OCI-LY7 (cell line): ENCODE data around the gene RASL11A. TPM values are rescaled to one million over a fixed set of nuclear protein-coding genes. Genes with fewer than 3 reads are reported as not detected.

ENCODE experiments used
- BruUV-seq: library from RNA; stranded (reverse); fragments of 400-500 nt; replicated peaks from 2 replicates; lab custom pipeline; 2021; lab: Mats Ljungman, UMichigan
- CTCF ChIA-PET: fragments of 300-600 bp; sonication (Branson Sonifier 250); formaldehyde crosslinking; loops from one replicate; lab custom pipeline; 2022; ENCODE audit warnings: antibody characterized with exemption; ENCODE audit not compliant: unreplicated experiment; lab: Charles Lee
- POLR2A ChIA-PET: fragments of 300-600 bp; sonication (Branson Sonifier 250); formaldehyde crosslinking; loops from one replicate; lab custom pipeline; 2022; ENCODE audit warnings: antibody characterized with exemption; lab: Charles Lee
- DNase-seq: peaks from one replicate; pipeline ENCODE4 v3.0.0-alpha.2; 2015; ENCODE audit warnings: low spot score
- H2AFZ ChIP-seq: fragments of 200-600 bp; sonication (generic), shearing (Covaris generic); 2 replicates; pipeline ENCODE4 v1.6.1; 2014; ENCODE audit warnings: mild to moderate bottlenecking, antibody characterized with exemption, low read length, moderate library complexity
- H3K27ac ChIP-seq: fragments of 200-600 bp; sonication (generic); 2 replicates; pipeline ENCODE4 v1.5.1; 2014; ENCODE audit warnings: mixed run types, low read depth, mild to moderate bottlenecking, moderate library complexity, low read length, inconsistent platforms; ENCODE audit not compliant: poor library complexity, severe bottlenecking
- H3K36me3 ChIP-seq: fragments of 200-600 bp; sonication (generic); 2 replicates; pipeline ENCODE4 v1.6.1; 2014; ENCODE audit warnings: mild to moderate bottlenecking, antibody characterized with exemption, low read length, moderate library complexity, mixed read lengths; ENCODE audit not compliant: insufficient read depth
- H3K4me1 ChIP-seq: fragments of 200-600 bp; sonication (generic); 2 replicates; pipeline ENCODE4 v1.5.1; 2014; ENCODE audit warnings: mild to moderate bottlenecking, low read length; ENCODE audit not compliant: insufficient read depth, poor library complexity, severe bottlenecking
- H3K4me2 ChIP-seq: fragments of 200-600 bp; sonication (generic); 2 replicates; pipeline ENCODE4 v1.6.1; 2014; ENCODE audit warnings: mild to moderate bottlenecking, low read length
- H3K4me3 ChIP-seq: fragments of 200-600 bp; sonication (generic); 2 replicates; pipeline ENCODE4 v1.5.1; 2014; ENCODE audit warnings: mild to moderate bottlenecking, low read depth, low read length; ENCODE audit not compliant: poor library complexity, severe bottlenecking
- H3K79me2 ChIP-seq: fragments of 200-600 bp; sonication (generic); 2 replicates; pipeline ENCODE4 v1.6.1; 2016; ENCODE audit warnings: low read depth, mild to moderate bottlenecking, low read length, moderate library complexity, mixed read lengths; ENCODE audit not compliant: insufficient read depth
- H3K9me2 ChIP-seq: fragments of 200-600 bp; sonication (generic); 2 replicates; pipeline ENCODE4 v1.6.1; 2016; ENCODE audit warnings: mild to moderate bottlenecking, low read length, mixed read lengths; ENCODE audit not compliant: insufficient read depth
- H3K9me3 ChIP-seq: fragments of 200-600 bp; sonication (generic); 2 replicates; pipeline ENCODE4 v1.6.1; 2014; ENCODE audit warnings: mild to moderate bottlenecking, mixed run types, low read length, mixed read lengths
- H4K20me1 ChIP-seq: fragments of 200-600 bp; sonication (generic); 2 replicates; pipeline ENCODE4 v1.6.1; 2014; ENCODE audit warnings: mild to moderate bottlenecking, antibody characterized with exemption, low read length, moderate library complexity, mixed read lengths; ENCODE audit not compliant: insufficient read depth
- EZH2phosphoT487 ChIP-seq: fragments of 200-600 bp; sonication (generic); IDR thresholded peaks from 2 replicates; pipeline ENCODE4 v1.6.1; 2018; ENCODE audit warnings: low read depth, borderline replicate concordance, mild to moderate bottlenecking, mixed run types, antibody characterized with exemption, low read length, moderate library complexity, mixed read lengths
- intact Hi-C: fragments of 100-400 bp; cut with micrococcal nuclease; formaldehyde crosslinking; loops from one replicate; pipeline ENCODE4 v1.10.0; 2022; ENCODE audit not compliant: unreplicated experiment
- total RNA-seq, 2 experiments: library from RNA; depleted of rRNA in 1 of 2; stranded (reverse); fragments of >200 nt in 1 of 2; shearing (Covaris generic) in 1 of 2; gene quantifications; 2 replicates each; pipeline ENCODE4 v1.2.3, GENCODE V29; 2014 to 2022
- TF ChIP-seq, protein P1 (sequence below): fragments of 200-600 bp; sonication (generic); conservative IDR thresholded peaks from 2 replicates; pipeline ENCODE4 v1.5.1; 2014; ENCODE audit warnings: mild to moderate bottlenecking, antibody characterized with exemption, low read length, moderate library complexity, mixed read lengths

The RASL11A gene
- total RNA-seq, 2 experiments from 2014 or later, result 1.3 to 2.4 TPM

GRCh38 chr13:27295096-27295495, 24.5 kb downstream of the RASL11A start:
- intact Hi-C loops, result no loop called here
- POLR2A ChIA-PET, result interaction anchor here (2.1 to 3.8 kb wide), 2 partner anchors 9 to 12 kb away, joined by 9 to 46 read pairs; no protein-coding TSS in a partner anchor
- CTCF ChIA-PET, result no interaction called here
- Histone ChIP-seq H2AFZ (no peak overlapping the region), H4K20me1 (no peaks in the 10 kb centered on the region), H3K4me2 (peak overlapping the region; percentile 85; the same call in 1 of the 2 replicates), H3K4me3 (no peak overlapping the region), H3K79me2 (no peaks in the 10 kb centered on the region), H3K9me3 (no peaks in the 10 kb centered on the region), H3K36me3 (no peaks in the 10 kb centered on the region), H3K9me2 (no peaks in the 10 kb centered on the region), H3K27ac (peak overlapping the region; percentile 91), H3K4me1 (peaks cover 45% of the 10 kb centered on the region)
- DNase-seq, result no peak
- TF ChIP-seq EZH2phosphoT487, result no peak
- TF ChIP-seq, protein P1, sequence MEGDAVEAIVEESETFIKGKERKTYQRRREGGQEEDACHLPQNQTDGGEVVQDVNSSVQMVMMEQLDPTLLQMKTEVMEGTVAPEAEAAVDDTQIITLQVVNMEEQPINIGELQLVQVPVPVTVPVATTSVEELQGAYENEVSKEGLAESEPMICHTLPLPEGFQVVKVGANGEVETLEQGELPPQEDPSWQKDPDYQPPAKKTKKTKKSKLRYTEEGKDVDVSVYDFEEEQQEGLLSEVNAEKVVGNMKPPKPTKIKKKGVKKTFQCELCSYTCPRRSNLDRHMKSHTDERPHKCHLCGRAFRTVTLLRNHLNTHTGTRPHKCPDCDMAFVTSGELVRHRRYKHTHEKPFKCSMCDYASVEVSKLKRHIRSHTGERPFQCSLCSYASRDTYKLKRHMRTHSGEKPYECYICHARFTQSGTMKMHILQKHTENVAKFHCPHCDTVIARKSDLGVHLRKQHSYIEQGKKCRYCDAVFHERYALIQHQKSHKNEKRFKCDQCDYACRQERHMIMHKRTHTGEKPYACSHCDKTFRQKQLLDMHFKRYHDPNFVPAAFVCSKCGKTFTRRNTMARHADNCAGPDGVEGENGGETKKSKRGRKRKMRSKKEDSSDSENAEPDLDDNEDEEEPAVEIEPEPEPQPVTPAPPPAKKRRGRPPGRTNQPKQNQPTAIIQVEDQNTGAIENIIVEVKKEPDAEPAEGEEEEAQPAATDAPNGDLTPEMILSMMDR, result no peak
- BruUV-seq, result no TSS peak

DNA sequence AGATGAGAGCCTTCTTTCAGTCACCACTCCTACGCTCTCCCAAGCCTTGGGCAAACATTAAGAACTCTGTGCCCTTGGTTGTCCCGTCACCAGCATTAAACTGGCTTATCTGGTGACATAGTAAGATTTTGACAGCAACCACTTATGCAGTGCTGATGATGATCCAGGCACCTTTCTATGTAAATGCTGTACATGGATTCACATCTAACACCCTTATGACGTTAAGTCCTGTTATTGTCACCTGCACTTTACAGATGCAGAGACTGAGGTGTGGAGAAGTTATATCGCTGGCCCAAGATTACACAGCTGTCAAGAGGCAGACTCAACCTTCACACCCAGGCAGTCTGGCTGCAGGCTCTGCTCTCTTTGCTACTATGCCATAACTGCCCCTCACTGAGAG, 25.0 kb downstream of the RASL11A start:
- BruUV-seq, result no TSS peak
- no peaks in the 10 kb centered on the region for H3K9me2 ChIP-seq
- no peaks in the 10 kb centered on the region for H4K20me1 ChIP-seq
- H3K4me3 ChIP-seq, result no peak overlapping the region
- no peak for DNase-seq
- CTCF ChIA-PET, result no interaction called here
- H3K79me2 ChIP-seq, result no peaks in the 10 kb centered on the region
- H3K27ac ChIP-seq, result no peak overlapping the region
- H3K9me3 ChIP-seq, result no peaks in the 10 kb centered on the region
- no peak overlapping the region for H2AFZ ChIP-seq
- H3K4me2 ChIP-seq, result no peak overlapping the region
- intact Hi-C loops, result no loop called here
- TF ChIP-seq EZH2phosphoT487, result no peak
- TF ChIP-seq, protein P1, result no peak
- POLR2A ChIA-PET, result interaction anchor here (0.6 kb wide), 1 partner anchor 233 kb away, joined by 3 read pairs; no protein-coding TSS in a partner anchor
- no peaks in the 10 kb centered on the region for H3K36me3 ChIP-seq
- H3K4me1 ChIP-seq, result peaks cover 40% of the 10 kb centered on the region

DNA sequence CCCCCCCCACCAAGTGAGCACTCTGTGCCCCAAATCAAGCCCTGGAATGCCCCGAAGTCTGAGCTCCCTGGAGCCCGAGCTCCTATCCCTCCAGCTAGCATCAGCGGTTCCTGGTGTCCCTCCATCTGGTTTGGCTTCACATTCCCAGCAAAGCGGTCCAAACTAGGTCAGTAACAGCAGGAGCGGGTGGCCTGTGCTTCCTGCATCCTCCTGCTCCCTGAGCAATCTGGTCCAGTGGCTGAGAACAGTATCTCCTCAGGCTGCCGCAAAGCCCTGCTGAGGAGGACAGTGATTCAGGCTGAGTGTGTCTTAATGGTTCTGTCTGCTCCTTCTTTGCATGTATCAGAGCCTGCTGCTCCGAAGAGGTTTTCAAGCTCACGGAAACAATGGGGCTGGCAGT, 25.9 kb downstream of the RASL11A start:
- Histone ChIP-seq H2AFZ (no peak overlapping the region), H3K9me2 (no peaks in the 10 kb centered on the region), H3K4me3 (no peak overlapping the region), H4K20me1 (no peaks in the 10 kb centered on the region), H3K4me2 (no peak overlapping the region), H3K79me2 (no peaks in the 10 kb centered on the region), H3K36me3 (no peaks in the 10 kb centered on the region), H3K9me3 (no peaks in the 10 kb centered on the region), H3K27ac (no peak overlapping the region), H3K4me1 (peaks cover 40% of the 10 kb centered on the region)
- intact Hi-C loops, result no loop called here
- TF ChIP-seq, protein P1, result no peak
- no peak for TF ChIP-seq EZH2phosphoT487
- no peak for DNase-seq
- CTCF ChIA-PET, result no interaction called here
- no TSS peak for BruUV-seq
- POLR2A ChIA-PET, result interaction anchor here (1.7 kb wide), 1 partner anchor 10 kb away, joined by 7 read pairs; no protein-coding TSS in a partner anchor
